GM23338 (cell line): Measurements from ENCODE around the gene EMP2. TPM values are rescaled to one million over a fixed set of nuclear protein-coding genes. Genes with fewer than 3 reads are reported as not detected.

ENCODE experiments used
- ATAC-seq: fragments of 200-7000 bp; cut with Tn5 transposase; 3 replicates; pipeline ENCODE4 v1.9.1; 2020
- DNase-seq: peaks from one replicate; pipeline ENCODE4 v3.0.0-alpha.2; 2015; ENCODE audit warnings: low spot score
- H2AFZ ChIP-seq: fragments of 200-600 bp; sonication (generic); 2 replicates; pipeline ENCODE4 v1.8.0; 2016; ENCODE audit warnings: antibody characterized with exemption, mild to moderate bottlenecking, moderate library complexity
- H3F3A ChIP-seq: fragments of 200-600 bp; sonication (generic); replicated peaks from 2 replicates; pipeline ENCODE4 v1.8.0; 2017; ENCODE audit warnings: antibody characterized with exemption, mixed run types, low read depth
- H3K27ac ChIP-seq: fragments of 200-600 bp; sonication (generic); 2 replicates; pipeline ENCODE4 v1.6.1; 2016; ENCODE audit warnings: low read depth
- H3K27me3 ChIP-seq: fragments of 200-600 bp; sonication (generic); 2 replicates; pipeline ENCODE4 v1.8.0; 2016; ENCODE audit warnings: mild to moderate bottlenecking, mixed run types, moderate library complexity; ENCODE audit not compliant: insufficient read depth
- H3K36me3 ChIP-seq: fragments of 200-600 bp; sonication (generic); 2 replicates; pipeline ENCODE4 v1.8.0; 2016; ENCODE audit warnings: mild to moderate bottlenecking; ENCODE audit not compliant: insufficient read depth
- H3K4me1 ChIP-seq: fragments of 200-600 bp; sonication (generic); 2 replicates; pipeline ENCODE4 v1.8.0; 2016; ENCODE audit warnings: mild to moderate bottlenecking, moderate library complexity; ENCODE audit not compliant: insufficient read depth
- H3K4me2 ChIP-seq: fragments of 200-600 bp; sonication (generic); 2 replicates; pipeline ENCODE4 v1.7.1; 2017; ENCODE audit warnings: mixed run types
- H3K4me3 ChIP-seq: fragments of 200-600 bp; sonication (generic); 2 replicates; pipeline ENCODE4 v1.6.1; 2016; ENCODE audit warnings: mixed run types
- H3K79me2 ChIP-seq: fragments of 200-600 bp; sonication (generic); replicated peaks from 2 replicates; pipeline ENCODE4 v1.8.0; 2017; ENCODE audit warnings: mild to moderate bottlenecking; ENCODE audit not compliant: insufficient read depth
- H3K9me2 ChIP-seq: fragments of 200-600 bp; sonication (generic); 2 replicates; pipeline ENCODE4 v1.8.0; 2017; ENCODE audit not compliant: insufficient read depth
- H4K20me1 ChIP-seq: fragments of 200-600 bp; sonication (generic); replicated peaks from 2 replicates; pipeline ENCODE4 v1.8.0; 2017; ENCODE audit warnings: mild to moderate bottlenecking; ENCODE audit not compliant: insufficient read depth
- H3K27ac Mint-ChIP-seq: 2 replicates; pipeline ENCODE4 v1.8.0; 2020; ENCODE audit warnings: inconsistent platforms, mild to moderate bottlenecking, moderate library complexity, mixed read lengths
- H3K27me3 Mint-ChIP-seq: 3 replicates; pipeline ENCODE4 v1.8.0; 2022; ENCODE audit warnings: low read depth, mild to moderate bottlenecking, moderate library complexity, mixed read lengths, inconsistent platforms; ENCODE audit not compliant: insufficient read depth, poor library complexity
- H3K36me3 Mint-ChIP-seq: 3 replicates; pipeline ENCODE4 v1.8.0; 2021; ENCODE audit warnings: low read depth, mild to moderate bottlenecking, inconsistent platforms, moderate library complexity, mixed read lengths
- H3K4me1 Mint-ChIP-seq: 3 replicates; pipeline ENCODE4 v1.8.0; 2020; ENCODE audit warnings: mild to moderate bottlenecking, inconsistent platforms, mixed read lengths
- H3K4me3 Mint-ChIP-seq: 3 replicates; pipeline ENCODE4 v1.8.0; 2021; ENCODE audit warnings: moderate library complexity, mild to moderate bottlenecking, inconsistent platforms, mixed read lengths
- H3K9me3 Mint-ChIP-seq: 3 replicates; pipeline ENCODE4 v1.8.0; 2020; ENCODE audit warnings: moderate library complexity, mild to moderate bottlenecking, inconsistent platforms, mixed read lengths
- EZH2 ChIP-seq: fragments of 200-600 bp; sonication (generic); IDR thresholded peaks from one replicate; pipeline ENCODE4 v1.8.0; 2017; ENCODE audit warnings: antibody characterized with exemption, mild to moderate bottlenecking, low read depth; ENCODE audit not compliant: unreplicated experiment
- EZH2phosphoT487 ChIP-seq: fragments of 200-600 bp; sonication (generic); IDR thresholded peaks from one replicate; pipeline ENCODE4 v1.8.1; 2018; ENCODE audit warnings: antibody characterized with exemption; ENCODE audit not compliant: unreplicated experiment
- JUNB ChIP-seq: IDR thresholded peaks from one replicate; pipeline ENCODE4 v1.6.1; 2016; ENCODE audit warnings: antibody characterized with exemption; ENCODE audit not compliant: unreplicated experiment
- POLR2AphosphoS5 ChIP-seq: IDR thresholded peaks from 2 replicates; pipeline ENCODE4 v1.6.1; 2016; ENCODE audit warnings: antibody characterized with exemption, low read depth
- REST ChIP-seq: IDR thresholded peaks from one replicate; pipeline ENCODE4 v1.6.1; 2018; ENCODE audit warnings: antibody characterized with exemption; ENCODE audit not compliant: unreplicated experiment
- STAT1 ChIP-seq: IDR thresholded peaks from one replicate; pipeline ENCODE4 v1.6.1; 2016; ENCODE audit warnings: antibody characterized with exemption; ENCODE audit not compliant: unreplicated experiment
- ZNF331 ChIP-seq: fragments of 250-450 bp; sonication (Bioruptor Pico); IDR thresholded peaks from 2 replicates; pipeline ENCODE4 v1.5.0; 2020; ENCODE audit warnings: low read depth, mild to moderate bottlenecking, moderate library complexity
- polyA plus RNA-seq: library from polyadenylated mRNA; unstranded; fragments of >200 nt; fragmentation: Nextera tagmentation; extraction: Ambion mirVana; gene quantifications from 2 replicates; pipeline ENCODE4 v1.2.1, GENCODE V29; 2016
- total RNA-seq: library from RNA; depleted of rRNA; stranded (reverse); fragments of >200 nt; shearing (Covaris generic); gene quantifications from 2 replicates; pipeline ENCODE4 v1.2.3, GENCODE V29; 2014
- TF ChIP-seq, protein P1 (sequence below): IDR thresholded peaks from 2 replicates; pipeline ENCODE4 v1.6.1; 2016; ENCODE audit warnings: antibody characterized with exemption
- TF ChIP-seq, protein P2 (sequence below): fragments of 250-450 bp; sonication (Bioruptor Pico); IDR thresholded peaks from 2 replicates; pipeline ENCODE4 v1.5.0; 2020; ENCODE audit warnings: mild to moderate bottlenecking, moderate library complexity

The EMP2 gene
- total and polyA plus RNA-seq, 2 experiments from 2014 or later: 7.3 to 40.1 TPM

DNA sequence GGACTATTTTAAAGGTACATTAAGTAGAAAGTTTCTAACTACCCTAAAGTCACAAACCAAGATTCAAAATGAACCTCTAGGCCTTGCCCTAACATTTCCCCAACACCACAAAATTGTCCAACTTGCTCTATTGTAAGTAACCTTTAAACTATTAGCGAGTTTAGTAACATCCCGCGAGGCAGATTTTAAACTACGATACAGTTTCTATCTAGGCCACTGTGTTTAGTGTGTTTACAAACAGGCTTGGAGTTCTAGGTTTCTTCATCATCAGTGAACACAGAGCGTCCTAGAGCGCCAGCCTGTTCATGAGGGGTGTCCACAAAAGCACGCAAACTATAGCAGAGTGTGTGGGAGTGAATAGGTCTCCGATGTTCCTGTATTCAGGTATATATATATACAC, 51.8 kb downstream of the EMP2 start:
- H3F3A ChIP-seq: no peaks in the 10 kb centered on the region
- no peaks in the 10 kb centered on the region for H4K20me1 ChIP-seq
- no peak overlapping the region for H2AFZ ChIP-seq
- H3K9me3 Mint-ChIP-seq: no peaks in the 10 kb centered on the region; the same call in 2 of the 3 replicates
- no peaks in the 10 kb centered on the region for H3K79me2 ChIP-seq
- no peaks in the 10 kb centered on the region for H3K4me1 Mint-ChIP-seq
- H3K4me2 ChIP-seq: no peak overlapping the region
- no peaks in the 10 kb centered on the region for H3K4me1 ChIP-seq
- ATAC-seq (no peak), DNase-seq (no peak)
- H3K27ac ChIP-seq: no peak overlapping the region
- TF ChIP-seq STAT1 (no peak), POLR2AphosphoS5 (no peak), JUNB (no peak), REST (no peak), EZH2 (no peak)
- TF ChIP-seq, protein P1, sequence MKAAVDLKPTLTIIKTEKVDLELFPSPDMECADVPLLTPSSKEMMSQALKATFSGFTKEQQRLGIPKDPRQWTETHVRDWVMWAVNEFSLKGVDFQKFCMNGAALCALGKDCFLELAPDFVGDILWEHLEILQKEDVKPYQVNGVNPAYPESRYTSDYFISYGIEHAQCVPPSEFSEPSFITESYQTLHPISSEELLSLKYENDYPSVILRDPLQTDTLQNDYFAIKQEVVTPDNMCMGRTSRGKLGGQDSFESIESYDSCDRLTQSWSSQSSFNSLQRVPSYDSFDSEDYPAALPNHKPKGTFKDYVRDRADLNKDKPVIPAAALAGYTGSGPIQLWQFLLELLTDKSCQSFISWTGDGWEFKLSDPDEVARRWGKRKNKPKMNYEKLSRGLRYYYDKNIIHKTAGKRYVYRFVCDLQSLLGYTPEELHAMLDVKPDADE: no peak
- H3K9me2 ChIP-seq: no peaks in the 10 kb centered on the region
- H3K27ac Mint-ChIP-seq: no peak overlapping the region
- H3K4me3 ChIP-seq: no peak overlapping the region
- H3K36me3 ChIP-seq: no peaks in the 10 kb centered on the region
- H3K36me3 Mint-ChIP-seq: no peaks in the 10 kb centered on the region
- no peaks in the 10 kb centered on the region for H3K27me3 ChIP-seq
- no peak overlapping the region for H3K4me3 Mint-ChIP-seq
- H3K27me3 Mint-ChIP-seq: peaks cover 1% of the 10 kb centered on the region

- no peaks in the 10 kb centered on the region for H3F3A ChIP-seq
- H3K36me3 Mint-ChIP-seq: no peaks in the 10 kb centered on the region
- H3K4me2 ChIP-seq: no peak overlapping the region
- H3K27me3 Mint-ChIP-seq: no peaks in the 10 kb centered on the region
- no peak overlapping the region for H3K27ac ChIP-seq
- H3K27me3 ChIP-seq: no peaks in the 10 kb centered on the region
- no peak overlapping the region for H3K27ac Mint-ChIP-seq
- no peaks in the 10 kb centered on the region for H3K9me2 ChIP-seq
- no peaks in the 10 kb centered on the region for H3K79me2 ChIP-seq
- H3K4me3 Mint-ChIP-seq: no peak overlapping the region
- no peaks in the 10 kb centered on the region for H3K36me3 ChIP-seq
- no peaks in the 10 kb centered on the region for H3K4me1 Mint-ChIP-seq
- H4K20me1 ChIP-seq: no peaks in the 10 kb centered on the region
- no peaks in the 10 kb centered on the region for H3K4me1 ChIP-seq
- DNase-seq: no peak
- no peak overlapping the region for H3K4me3 ChIP-seq
- no peak for ATAC-seq
- H2AFZ ChIP-seq: no peak overlapping the region
- no peaks in the 10 kb centered on the region; the same call in 2 of the 3 replicates for H3K9me3 Mint-ChIP-seq
- TF ChIP-seq JUNB: no peak
- TF ChIP-seq, protein P1: no peak
- TF ChIP-seq STAT1: no peak
- TF ChIP-seq, protein P2, sequence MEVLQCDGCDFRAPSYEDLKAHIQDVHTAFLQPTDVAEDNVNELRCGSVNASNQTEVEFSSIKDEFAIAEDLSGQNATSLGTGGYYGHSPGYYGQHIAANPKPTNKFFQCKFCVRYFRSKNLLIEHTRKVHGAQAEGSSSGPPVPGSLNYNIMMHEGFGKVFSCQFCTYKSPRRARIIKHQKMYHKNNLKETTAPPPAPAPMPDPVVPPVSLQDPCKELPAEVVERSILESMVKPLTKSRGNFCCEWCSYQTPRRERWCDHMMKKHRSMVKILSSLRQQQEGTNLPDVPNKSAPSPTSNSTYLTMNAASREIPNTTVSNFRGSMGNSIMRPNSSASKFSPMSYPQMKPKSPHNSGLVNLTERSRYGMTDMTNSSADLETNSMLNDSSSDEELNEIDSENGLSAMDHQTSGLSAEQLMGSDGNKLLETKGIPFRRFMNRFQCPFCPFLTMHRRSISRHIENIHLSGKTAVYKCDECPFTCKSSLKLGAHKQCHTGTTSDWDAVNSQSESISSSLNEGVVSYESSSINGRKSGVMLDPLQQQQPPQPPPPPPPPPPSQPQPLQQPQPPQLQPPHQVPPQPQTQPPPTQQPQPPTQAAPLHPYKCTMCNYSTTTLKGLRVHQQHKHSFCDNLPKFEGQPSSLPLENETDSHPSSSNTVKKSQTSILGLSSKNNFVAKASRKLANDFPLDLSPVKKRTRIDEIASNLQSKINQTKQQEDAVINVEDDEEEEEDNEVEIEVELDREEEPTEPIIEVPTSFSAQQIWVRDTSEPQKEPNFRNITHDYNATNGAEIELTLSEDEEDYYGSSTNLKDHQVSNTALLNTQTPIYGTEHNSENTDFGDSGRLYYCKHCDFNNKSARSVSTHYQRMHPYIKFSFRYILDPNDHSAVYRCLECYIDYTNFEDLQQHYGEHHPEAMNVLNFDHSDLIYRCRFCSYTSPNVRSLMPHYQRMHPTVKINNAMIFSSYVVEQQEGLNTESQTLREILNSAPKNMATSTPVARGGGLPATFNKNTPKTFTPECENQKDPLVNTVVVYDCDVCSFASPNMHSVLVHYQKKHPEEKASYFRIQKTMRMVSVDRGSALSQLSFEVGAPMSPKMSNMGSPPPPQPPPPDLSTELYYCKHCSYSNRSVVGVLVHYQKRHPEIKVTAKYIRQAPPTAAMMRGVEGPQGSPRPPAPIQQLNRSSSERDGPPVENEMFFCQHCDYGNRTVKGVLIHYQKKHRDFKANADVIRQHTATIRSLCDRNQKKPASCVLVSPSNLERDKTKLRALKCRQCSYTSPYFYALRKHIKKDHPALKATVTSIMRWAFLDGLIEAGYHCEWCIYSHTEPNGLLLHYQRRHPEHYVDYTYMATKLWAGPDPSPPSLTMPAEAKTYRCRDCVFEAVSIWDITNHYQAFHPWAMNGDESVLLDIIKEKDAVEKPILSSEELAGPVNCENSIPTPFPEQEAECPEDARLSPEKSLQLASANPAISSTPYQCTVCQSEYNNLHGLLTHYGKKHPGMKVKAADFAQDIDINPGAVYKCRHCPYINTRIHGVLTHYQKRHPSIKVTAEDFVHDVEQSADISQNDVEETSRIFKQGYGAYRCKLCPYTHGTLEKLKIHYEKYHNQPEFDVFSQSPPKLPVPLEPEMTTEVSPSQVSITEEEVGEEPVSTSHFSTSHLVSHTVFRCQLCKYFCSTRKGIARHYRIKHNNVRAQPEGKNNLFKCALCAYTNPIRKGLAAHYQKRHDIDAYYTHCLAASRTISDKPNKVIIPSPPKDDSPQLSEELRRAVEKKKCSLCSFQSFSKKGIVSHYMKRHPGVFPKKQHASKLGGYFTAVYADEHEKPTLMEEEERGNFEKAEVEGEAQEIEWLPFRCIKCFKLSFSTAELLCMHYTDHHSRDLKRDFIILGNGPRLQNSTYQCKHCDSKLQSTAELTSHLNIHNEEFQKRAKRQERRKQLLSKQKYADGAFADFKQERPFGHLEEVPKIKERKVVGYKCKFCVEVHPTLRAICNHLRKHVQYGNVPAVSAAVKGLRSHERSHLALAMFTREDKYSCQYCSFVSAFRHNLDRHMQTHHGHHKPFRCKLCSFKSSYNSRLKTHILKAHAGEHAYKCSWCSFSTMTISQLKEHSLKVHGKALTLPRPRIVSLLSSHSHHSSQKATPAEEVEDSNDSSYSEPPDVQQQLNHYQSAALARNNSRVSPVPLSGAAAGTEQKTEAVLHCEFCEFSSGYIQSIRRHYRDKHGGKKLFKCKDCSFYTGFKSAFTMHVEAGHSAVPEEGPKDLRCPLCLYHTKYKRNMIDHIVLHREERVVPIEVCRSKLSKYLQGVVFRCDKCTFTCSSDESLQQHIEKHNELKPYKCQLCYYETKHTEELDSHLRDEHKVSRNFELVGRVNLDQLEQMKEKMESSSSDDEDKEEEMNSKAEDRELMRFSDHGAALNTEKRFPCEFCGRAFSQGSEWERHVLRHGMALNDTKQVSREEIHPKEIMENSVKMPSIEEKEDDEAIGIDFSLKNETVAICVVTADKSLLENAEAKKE (CRISPR knock-in tag): no peak
- TF ChIP-seq EZH2phosphoT487: no peak
- TF ChIP-seq ZNF331 (CRISPR knock-in tag): no peak
Observed at GRCh38 chr16:10526962-10527361, 53.4 kb downstream of the EMP2 start.
